ENCODE results near the gene SWAP70.

The SWAP70 gene

DNA sequence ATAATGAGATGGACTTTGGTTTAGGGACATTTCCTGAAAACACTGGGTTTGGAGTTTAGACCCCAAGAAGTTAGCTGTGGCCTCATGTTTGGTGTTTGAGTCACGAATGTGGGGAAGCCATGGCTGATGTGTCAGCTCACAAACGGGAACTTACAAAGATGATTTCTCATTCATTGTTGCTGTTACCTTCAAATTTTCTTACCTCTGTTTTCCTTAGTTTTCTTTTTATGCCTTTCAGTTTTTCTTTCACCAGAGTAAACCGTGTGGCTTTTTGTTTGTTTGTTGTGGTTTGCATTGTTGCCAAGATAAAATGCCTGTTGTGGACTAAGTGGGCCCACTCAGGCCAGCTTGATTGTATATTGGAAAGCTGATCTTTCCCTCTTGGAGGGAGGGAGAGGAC, 89.1 kb downstream of the SWAP70 start:
- peak; percentile 84 for DNase-seq (ENCODE audit: low read depth)

DNA sequence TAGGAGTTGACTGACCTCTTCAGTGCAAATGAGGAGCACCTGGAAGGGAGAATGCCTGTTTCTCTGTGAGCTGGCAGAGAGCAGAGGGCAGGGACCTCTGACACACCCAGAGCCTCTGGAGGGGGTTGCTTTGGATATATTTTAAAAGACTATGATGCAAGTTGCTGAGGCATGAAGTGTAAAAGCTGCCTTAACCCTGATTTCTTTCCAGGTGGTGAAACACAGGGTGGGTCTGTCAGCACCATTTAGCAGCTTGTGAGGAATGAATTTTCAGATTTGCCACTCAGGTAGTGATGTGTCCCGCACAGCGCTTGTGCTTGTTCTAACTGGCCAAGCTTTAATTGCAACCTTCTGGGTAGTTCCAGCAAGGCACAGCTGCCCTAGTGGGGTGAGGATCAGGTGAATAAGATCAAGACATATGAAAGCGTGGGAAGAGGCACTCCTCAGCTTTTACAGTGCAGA, 90.2 kb downstream of the SWAP70 start:
- DNase-seq (ENCODE audit: low read depth) = no peak

DNA sequence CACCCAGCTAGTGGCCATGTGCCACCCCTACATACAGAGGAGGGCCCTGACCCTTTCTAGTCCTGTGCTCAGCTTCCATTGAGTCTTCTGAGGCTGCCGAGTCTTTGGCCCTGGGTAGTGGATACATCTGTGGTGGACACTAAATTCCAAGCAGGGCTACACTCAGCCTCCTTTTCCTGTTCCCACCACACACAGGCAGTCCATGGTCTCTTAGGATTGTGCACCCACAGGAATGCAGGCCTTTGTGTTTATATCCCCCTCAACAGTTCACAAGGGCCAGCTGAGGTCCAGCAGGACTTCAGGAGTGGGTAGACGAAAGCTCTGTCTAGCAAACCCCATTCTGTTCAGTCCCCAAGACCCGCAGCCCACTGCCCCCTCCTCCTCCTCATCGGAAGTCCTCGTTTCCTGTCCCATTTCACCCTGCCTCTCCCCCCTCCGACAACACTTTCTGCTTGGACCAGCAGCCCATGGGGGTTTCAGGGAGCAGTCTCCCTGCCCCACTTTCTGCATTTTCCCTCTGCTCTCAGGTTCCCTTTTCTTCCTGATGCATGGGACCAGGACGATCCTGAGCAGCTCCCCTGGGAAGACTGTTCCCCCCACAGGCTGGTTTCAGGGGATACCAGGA, 91.8 kb downstream of the SWAP70 start:
- DNase-seq (ENCODE audit: low read depth) = peak; percentile 94

DNA sequence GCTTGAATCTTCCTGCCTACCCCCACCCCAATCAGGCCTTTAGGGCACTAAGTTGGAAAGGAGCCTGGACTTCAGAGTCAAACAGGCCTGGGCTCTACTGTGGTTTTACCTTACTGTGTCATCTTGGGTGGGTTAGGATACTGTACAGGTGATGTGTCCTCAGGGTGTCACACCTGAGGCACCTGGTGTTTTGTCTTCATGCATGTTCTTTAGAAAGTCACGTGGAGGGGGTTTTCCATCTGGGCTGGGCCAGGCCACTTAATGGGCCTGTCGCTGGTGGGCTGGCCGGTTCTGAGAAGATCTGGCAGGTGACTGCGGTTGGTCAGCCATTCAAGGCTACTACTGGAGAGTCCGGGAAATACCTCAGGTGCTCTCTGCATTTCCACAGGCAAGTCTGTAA, 92.6 kb downstream of the SWAP70 start:
- DNase-seq (ENCODE audit: low read depth) = no peak

DNA sequence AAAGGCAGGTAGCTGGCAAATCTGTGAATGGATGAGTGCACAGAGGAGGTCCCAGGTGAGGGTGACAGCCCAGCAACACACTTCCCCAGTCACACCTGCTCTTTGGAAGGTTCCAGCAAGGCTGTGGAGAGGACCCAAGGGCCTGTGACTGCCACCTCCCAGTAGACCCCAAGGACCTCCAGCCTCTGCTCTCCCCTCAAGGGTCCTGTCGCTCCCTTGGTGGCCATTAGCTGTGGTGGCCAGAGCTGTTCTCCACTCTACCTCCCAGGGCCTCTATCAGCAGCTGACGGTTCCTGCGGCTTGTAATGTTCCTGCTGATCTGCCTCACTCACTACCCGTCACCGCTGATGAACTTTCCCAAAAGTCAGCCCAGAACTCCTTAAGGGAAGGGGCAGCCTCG, 93.0 kb downstream of the SWAP70 start:
- DNase-seq (ENCODE audit: low read depth) = no peak

DNA sequence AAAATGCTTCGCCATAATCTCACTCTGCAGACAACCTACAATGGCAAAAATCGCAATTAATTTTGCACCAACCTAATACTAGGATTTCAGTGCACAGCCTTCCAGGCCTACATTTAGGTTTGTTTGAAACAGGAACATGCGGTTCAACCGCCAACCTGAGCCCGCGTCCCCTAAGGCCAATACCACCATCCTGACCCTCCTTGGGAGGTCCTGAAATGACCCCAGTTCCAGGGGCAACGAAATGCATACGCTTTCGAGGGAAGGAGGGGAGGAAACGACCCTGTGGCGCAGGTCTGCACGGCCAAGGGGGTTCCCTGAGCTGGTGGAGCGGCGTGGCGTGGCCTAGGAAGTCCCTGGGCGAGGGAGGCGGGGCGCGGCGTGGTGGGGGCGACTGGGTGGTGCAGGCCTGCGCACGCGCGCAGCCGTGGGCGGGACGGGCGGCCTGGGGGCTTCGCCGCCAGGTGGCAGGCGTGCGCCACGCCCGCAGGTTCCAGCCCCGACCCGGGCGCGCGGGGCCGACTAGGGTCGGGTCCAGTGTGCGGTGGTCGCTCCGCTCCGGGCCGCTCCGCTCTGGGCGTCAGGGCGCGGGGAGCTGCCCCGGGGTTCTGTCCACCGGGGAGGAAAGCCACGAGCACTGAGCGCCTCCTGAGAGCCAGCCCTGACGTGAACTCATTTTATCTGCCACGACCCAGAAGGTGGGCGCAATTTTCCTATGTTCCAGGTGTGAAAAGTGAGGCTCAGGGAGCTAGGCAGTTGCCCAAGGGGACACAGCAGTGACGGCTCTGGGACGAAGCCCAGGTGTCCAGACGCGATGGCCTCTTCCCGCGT, 94.1 kb downstream of the SWAP70 start:
- DNase-seq (ENCODE audit: low read depth) = peak; percentile 80

DNA sequence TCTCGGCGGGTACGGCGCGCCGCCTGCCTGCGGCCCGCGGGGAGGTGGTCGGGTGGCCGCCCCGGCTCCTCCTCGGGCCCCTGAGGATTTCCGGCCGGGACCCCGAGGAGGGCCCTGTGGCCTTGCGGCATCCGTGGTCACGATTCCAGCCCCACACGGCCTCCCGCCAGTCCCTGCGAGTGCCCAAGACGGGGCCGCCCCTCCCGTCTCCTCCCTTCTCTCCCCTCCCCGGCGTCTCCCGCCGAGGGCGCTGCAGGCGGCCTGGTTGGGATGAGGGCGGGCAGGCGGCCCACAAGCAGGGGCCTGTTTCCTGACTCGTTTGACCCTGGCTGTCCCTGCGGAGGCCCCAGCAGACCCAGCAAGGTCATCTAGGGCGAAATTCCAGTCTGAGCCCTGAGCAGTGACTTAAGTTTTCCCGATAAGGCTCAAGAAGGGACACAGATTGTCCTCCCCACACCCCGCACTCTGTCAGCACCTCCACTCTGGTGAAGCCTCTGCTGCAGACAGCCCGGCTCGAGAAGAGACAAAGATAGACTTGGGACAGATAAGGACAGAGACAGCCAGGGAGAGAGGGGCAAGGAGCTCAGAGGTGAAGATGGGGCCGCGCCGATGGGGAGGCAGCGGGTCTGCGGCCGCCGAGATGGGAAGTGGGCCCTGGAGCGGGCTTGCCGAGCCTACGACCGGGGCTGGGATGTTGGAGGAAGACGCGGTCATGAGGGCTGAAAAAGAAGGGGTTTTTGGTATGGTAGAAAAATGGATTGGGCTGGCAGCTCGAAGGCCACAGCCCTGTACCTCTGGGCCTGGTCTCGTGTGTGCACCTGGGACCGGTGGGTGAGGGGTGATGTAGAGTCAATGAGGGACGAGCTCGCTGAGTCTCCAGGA, 95.0 kb downstream of the SWAP70 start:
- DNase-seq (ENCODE audit: low read depth) = peak; percentile 87

DNA sequence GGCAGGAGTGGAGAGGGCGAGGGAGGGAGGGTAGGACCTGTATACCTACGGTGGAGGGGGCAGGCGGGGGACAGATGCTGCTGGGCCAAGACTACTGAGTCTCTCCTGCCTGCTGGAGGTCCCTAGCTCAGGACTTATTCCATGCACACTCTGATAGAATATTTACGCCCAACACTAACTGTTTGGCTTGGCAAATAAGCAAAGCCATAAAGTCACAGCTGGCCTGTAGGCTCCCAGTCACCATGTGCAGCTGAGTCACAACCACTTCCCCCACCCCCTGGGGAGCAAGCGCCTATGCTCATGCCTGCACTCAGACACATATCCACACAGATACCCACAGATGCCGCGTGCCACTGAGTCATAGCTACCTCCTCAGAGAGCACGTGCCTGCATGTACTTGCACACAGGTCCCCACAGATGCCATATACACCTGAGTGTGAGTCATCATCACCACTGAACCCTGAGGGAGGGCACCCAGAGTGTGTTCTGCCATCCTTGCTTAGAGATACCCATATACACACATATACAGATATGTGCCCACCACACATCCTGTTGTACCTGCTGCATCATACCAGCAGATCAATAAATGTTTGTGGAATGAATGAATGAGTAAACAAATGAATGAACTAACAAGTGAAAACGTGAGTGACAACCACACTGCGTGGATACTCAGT, 95.8 kb downstream of the SWAP70 start:
- peak; percentile 100 for DNase-seq (ENCODE audit: low read depth)

DNA sequence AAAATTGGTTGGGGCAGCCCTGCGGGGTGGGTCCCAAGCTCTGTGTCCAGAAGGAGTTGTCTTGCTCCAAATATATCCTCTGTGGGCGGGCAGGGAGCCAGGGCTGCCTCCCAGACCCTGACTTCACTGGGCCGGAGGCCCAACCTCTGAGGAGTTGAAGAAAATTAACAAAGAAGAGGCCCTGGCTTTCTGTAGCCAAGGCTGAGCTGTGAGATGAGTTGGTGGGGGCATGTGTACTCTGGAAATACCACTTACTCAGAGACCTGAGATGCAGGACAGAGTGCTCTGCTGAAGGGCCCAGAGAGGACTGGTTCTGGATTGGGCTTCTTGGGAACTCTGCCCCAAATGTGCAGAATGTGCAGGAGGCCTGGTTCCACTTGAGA, 96.3 kb downstream of the SWAP70 start:
- peak; percentile 93 for DNase-seq (ENCODE audit: low read depth)

DNA sequence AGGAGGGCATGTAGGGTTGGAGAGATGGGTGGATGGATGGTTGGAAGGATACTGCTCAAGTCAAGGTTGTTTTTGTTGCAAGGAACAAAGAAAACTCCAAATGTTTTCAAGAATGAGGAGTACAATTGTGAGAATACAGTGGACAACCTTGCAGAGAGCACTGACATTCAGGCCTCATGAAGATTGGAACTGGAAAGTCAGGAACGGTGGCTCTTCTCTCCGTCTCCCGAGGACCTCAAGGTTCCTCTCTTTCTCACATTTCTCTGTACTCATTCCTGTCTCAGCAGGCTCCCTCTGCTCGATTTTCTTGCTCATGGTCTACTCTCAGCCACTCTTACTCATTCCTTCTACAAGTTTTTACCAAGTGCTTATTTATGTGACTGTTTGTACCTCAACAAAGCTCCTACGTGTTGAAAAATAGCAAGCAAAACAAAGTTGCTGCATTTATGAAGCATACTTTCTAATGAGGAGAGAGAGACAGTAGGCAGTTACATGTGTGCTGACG, 97.6 kb downstream of the SWAP70 start:
- DNase-seq (ENCODE audit: low read depth) = no peak

DNA sequence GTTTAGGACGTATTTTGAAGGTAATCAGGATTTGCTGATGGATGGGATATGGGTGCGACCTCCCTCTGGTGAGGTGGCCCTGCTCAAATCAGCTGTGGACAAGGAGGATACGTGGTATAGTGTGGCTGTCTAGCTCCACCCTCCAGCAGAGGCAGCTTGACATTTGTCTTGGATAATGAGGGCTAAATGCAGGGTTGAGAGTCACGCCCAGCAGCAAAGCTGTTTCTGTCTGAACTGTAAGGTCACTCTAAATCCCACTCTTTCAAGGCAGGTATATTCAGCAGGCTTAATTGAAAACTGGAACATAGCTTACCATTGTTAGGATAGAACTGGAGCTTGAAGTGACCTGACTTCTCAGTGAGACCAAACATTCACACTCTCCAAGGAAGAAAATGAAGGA, 98.7 kb downstream of the SWAP70 start:
- DNase-seq (ENCODE audit: low read depth) = no peak

DNA sequence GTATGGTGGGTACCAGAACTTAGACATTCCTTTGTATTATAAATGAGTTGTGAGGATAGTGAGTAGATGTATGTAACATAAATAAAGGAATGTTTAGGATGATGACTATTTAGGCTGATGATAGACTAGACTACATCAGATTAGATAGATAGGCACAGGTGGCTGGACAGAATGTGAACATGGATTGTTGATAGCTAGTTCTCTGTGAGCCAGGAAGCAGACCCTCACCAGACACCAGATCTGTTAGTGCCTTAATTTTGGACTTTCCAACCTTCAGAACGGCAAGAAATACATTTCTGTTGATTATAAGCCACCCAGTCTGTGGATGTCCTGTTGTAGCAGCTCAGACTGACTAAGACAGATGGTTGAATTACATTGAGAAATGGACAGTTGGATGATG, 99.4 kb downstream of the SWAP70 start:
- DNase-seq (ENCODE audit: low read depth) = no peak

DNA sequence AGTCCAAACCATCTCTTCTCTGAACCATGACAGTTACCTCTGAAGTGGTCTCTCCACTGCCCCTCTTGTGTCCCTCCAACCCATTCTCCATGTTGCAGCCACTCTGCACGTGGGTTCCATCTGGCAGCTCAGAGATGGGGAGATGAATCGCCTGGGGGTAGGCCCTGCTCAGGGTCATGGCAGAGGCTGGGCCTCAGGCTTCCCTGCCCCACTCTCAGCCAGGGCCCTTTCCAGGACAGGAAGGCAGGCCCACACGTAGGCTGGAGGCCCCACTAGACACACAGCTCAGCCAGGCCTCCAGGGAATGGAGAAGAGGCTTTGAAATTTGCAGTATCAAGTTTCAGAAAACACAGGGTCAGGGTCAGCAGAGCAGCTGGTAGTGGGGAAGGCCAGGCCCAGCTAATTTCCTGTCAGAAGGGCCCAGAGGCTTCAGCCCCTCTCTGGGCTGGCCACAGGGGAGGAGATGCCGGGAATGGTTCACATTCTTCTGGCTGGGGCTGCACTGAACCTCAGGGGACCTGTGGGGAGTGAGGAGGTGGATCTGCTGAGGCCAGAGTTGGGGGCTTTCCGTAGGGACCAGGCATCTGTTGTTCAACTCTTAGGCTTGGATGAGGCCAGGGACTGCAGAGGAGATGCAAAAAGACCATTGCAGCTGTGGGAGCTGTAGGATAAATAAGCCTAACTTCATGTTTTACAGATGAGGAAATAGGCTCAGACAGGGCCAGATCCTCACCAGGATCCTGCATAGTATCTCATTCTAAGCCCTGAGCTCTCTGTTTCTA, 101.6 kb downstream of the SWAP70 start:
- DNase-seq (ENCODE audit: low read depth) = peak; percentile 98

DNA sequence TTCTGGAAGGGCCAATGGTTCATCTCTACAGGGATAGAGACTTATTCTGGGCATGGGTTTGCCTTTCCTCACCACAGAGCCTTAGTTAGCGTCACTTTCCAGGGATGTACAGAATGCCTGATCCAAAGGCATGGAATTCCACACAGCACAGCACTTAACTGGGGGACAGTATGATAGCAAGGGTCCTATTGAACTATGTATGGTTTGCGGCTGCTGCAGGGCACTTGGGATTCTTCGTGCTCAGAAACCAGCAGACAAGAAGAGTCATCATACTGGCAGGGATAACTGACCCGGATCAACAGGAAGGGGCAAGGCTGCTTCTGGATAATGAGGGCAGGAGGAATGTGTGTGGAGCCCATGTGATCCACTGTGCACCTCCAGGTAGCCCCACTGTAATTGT, 105.7 kb downstream of the SWAP70 start:
- no peak for DNase-seq (ENCODE audit: low read depth)

DNA sequence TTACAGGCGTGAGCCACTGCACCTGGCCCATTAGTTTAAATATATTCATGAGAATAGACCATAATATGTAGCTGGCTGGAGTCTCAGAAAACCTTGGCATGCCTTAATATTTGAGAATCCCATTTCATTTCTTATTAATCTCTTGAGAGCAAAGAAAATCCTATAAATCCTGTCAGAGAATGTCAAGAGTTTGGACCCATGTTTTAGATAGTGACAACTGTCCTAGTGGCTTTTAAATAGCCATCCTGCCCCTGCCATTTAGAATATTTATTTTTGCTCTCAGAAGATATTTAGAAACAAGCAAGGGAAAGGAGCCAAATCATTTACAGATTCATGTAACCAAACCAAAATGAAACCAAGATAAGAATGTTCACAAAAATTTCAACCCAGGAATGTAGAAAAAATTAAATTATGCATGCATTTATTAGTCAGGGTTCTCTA, 107.2 kb downstream of the SWAP70 start:
- no peak for DNase-seq (ENCODE audit: low read depth)

DNA sequence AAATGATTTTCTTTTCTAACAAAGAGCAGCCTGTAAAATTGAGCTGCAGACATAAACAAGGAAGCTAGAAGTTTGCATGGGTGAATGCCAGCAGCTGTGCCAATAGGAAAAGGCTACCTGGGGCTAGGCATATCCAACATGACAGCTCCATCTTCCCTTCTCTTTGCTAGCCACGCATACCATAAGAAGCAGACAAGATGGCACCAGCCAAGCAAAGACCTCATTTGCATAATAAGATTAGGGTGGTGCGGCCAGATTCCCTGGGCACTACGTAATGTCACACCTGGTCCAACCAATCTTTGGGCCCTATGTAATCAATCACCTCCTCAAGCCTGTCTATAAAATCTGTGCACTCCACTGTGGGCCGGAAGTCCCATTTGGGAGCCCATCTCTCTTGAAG, 108.3 kb downstream of the SWAP70 start:
- DNase-seq (ENCODE audit: low read depth) = no peak

DNA sequence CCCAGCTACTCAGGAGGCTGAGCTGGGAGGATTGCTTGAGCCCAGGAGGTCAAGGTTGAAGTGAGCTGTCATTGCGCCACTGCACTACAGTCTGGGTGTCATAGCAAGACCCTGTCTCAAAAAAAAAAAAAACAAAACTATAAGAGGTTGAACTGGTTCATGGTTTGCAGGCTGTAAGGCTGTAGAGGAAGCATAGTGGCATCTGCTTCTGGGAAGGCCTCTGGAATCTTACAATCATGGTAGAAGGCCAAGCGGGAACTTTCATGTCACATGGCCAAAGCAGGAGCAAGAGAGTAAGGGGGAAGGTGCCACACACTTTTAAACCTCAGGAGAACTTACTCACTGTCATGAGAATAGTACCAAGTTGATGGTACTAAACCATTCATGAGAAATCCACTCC, 109.6 kb downstream of the SWAP70 start:
- no peak for DNase-seq (ENCODE audit: low read depth)

DNA sequence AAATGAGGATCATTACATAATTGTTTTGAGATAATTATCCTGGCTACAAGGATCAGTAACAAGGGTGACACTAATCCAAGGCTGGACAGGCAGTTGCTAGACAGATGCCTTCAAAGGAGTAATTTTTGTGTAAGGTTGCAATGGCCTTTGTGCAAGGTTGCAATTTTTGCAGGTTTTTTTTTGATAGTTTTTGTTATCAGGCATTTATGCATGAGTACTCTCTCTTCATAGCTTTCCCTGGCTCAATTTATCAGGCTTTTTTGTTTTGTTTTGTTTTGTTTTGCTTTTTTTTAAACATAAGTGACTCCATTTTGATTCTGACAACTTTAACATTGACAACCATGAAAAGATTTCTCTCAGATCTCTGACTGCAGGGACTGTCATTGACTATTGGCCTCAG, 110.2 kb downstream of the SWAP70 start:
- DNase-seq (ENCODE audit: low read depth) = no peak

DNA sequence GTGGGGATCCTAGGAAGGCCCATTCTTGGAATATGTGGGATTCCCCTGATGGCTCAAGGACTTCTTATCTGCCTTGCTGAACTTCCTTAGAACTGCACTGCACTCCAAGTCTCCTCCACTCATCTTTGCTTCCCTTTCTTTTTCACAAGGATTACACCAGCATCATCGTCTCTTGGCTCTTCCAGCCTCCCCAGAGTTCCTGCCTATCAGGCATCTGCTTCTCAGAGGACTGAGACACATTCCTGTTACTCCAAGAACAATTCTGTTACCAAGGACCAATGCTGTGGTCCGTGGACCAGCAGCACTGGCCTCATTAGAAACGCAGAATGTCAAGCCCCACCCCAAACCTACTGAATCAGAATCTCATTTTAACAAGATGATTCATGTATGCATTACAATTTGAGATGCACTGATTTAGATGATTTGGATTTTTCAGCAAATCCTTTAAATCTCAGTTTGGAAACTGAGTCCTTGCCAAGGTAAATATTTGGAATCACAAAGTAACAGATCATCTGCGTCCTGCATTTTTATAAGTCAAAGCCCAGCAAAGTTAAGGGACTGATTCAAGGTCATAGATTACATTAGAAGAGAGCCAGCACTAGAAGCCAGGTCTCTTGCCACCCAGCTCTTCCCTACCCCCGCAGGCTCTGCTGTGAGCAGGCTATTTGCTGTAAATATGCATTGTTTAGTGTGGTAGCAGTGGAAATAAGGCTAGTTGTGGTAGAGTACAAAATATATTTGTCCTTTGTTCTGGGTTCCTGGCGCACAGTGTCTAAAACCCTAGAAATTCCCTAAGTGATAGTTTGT, 110.9 kb downstream of the SWAP70 start:
- DNase-seq (ENCODE audit: low read depth) = peak; percentile 97

DNA sequence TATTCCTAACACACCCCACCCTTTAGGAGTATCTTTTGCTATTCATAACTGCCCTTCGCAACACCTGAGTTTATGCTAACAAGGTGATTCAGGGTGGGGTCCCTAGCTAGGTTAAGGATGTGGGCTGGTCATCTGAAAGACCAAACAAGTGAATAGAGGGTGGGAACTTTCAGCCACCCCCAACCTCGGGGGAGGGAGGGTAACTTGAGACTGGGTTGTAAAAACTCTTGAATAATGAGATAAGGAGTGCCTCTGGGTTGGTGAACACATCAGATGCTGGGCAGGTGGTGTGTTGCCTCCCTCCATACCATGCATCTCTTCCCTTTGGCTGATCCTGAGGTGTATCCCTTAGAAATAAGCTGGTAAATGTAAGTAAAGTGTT, 111.5 kb downstream of the SWAP70 start:
- DNase-seq (ENCODE audit: low read depth) = peak; percentile 58
